ENCODE measurements around the gene SSC4D.

Gene SSC4D

DNA sequence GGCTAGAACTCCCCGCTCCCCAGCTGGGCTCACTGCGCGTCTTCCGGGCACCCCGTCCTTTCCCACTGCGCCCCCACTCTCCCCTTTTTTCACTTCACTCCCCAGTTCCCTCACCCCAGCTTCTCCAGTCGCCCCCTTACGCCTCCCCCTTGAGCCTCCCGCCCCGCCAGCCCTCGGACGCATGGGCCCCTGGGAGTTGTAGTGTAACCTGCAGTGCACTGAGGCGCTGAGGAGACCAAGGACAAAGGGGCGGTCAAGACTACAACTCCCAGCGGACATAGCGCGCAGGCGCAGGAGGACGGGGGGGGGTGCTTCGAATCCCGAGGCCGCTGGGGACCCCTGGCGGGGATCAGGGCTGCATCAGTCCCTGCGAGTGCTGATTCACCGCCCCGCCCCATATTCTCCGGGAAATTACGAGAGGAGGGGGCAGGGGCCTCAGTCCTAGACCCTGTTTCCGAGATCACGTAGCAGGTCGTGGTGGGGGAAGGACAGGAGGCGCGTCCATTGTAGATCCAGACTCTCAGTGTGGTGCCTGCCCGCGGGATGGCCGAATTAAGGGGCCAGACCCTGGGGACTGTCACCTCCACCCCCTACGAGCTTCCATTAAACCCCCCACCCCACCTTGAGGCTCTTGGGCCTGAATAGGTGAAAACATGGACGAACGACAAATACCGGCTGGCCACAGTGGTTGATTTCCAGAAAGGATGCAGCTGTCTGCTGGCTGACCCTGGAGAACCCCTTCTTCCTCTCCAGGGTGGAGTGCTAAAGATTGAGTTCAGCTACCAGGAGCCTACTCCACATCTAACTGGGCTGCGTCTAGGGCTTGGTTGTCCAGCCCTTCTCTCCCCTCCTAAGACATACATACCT lies 50.2 kb downstream of the SSC4D start:
- peak overlapping the region; percentile 89 for H3K4me3 ChIP-seq (ENCODE audit: low read depth, low read length)
- in situ Hi-C loops (cut with HindIII; ENCODE audit: low sequenced_read_pairs), result no loop called here
- TF ChIP-seq, protein P1, sequence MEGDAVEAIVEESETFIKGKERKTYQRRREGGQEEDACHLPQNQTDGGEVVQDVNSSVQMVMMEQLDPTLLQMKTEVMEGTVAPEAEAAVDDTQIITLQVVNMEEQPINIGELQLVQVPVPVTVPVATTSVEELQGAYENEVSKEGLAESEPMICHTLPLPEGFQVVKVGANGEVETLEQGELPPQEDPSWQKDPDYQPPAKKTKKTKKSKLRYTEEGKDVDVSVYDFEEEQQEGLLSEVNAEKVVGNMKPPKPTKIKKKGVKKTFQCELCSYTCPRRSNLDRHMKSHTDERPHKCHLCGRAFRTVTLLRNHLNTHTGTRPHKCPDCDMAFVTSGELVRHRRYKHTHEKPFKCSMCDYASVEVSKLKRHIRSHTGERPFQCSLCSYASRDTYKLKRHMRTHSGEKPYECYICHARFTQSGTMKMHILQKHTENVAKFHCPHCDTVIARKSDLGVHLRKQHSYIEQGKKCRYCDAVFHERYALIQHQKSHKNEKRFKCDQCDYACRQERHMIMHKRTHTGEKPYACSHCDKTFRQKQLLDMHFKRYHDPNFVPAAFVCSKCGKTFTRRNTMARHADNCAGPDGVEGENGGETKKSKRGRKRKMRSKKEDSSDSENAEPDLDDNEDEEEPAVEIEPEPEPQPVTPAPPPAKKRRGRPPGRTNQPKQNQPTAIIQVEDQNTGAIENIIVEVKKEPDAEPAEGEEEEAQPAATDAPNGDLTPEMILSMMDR (IDR thresholded peaks at IDR 0.05; ENCODE audit: low read depth, low read length), result peak; percentile 78
- peak; percentile 99 for DNase-seq (ENCODE audit: low read depth, low spot score)

GRCh38 chr7:76358481-76359110 lies 50.9 kb downstream of the SSC4D start, which contains the start of gene YWHAG:
Gene YWHAG (minus strand): TSS chr7:76358991. CDS start chr7:76358808, 183 bp downstream.
- in situ Hi-C loops (cut with HindIII; ENCODE audit: low sequenced_read_pairs), result no loop called here
- TF ChIP-seq, protein P1 (IDR thresholded peaks at IDR 0.05; ENCODE audit: low read depth, low read length), result no peak
- peak; percentile 88 for DNase-seq (ENCODE audit: low read depth, low spot score)
- peak within 1 kb of the TSS; percentile 89 for H3K4me3 ChIP-seq (ENCODE audit: low read depth, low read length)

DNA sequence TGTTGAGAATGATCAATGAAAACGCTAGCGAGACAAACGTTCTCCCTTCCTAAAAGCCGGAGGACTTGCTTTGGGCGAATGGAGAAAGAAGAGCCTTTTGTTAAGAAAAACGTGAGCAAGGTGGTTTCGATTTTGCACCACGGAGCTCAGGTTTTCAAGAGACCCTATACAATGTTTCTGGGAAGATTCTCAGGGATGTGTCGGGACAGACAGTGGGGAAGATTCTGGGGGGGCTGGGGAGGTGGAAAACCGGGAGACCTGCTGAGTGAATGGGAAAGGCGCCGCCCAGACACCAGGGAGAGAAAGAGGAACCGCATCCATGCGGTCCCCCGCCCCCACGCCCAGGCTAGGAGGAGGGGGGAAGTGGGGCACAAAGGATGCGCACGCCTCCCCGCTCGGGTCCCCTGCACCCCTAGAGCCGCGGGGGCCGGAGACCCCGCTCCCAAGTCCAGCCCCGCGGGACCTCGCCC lies 51.5 kb downstream of the SSC4D start:
- in situ Hi-C loops (cut with HindIII; ENCODE audit: low sequenced_read_pairs), result no loop called here
- H3K4me3 ChIP-seq (ENCODE audit: low read depth, low read length), result peak overlapping the region; percentile 89
- peak; percentile 46 for DNase-seq (ENCODE audit: low read depth, low spot score)
- TF ChIP-seq, protein P1 (IDR thresholded peaks at IDR 0.05; ENCODE audit: low read depth, low read length), result no peak

GRCh38 chr7:76357475-76358010 lies 52.0 kb downstream of the SSC4D start:
- DNase-seq (ENCODE audit: low read depth, low spot score), result no peak
- TF ChIP-seq, protein P1 (IDR thresholded peaks at IDR 0.05; ENCODE audit: low read depth, low read length), result no peak
- in situ Hi-C loops (cut with HindIII; ENCODE audit: low sequenced_read_pairs), result no loop called here
- peak overlapping the region; percentile 89 for H3K4me3 ChIP-seq (ENCODE audit: low read depth, low read length)

DNA sequence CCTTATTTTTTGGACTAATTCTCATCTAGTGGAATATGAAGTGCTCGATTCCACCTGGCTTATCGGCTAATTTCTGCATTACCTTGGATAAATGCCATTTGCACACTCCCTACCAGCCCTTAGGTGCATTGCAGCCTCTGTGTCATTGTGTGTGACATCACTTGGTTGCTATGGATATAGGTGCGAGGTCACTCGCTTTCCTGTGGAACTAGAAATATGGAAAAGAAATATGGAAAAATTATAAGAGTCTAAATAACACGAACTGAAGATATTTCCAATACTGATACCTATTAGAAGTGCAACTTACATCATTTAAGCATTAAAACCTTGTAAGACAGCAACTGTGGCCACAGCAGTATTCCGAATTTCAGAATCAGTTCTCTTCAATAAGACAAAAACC lies 52.7 kb downstream of the SSC4D start:
- peak overlapping the region; percentile 89 for H3K4me3 ChIP-seq (ENCODE audit: low read depth, low read length)
- TF ChIP-seq, protein P1 (IDR thresholded peaks at IDR 0.05; ENCODE audit: low read depth, low read length), result no peak
- DNase-seq (ENCODE audit: low read depth, low spot score), result peak; percentile 47
- in situ Hi-C loops (cut with HindIII; ENCODE audit: low sequenced_read_pairs), result no loop called here

- TF ChIP-seq, protein P1 (IDR thresholded peaks at IDR 0.05; ENCODE audit: low read depth, low read length), result no peak
- no peak overlapping the region for H3K4me3 ChIP-seq (ENCODE audit: low read depth, low read length)
- DNase-seq (ENCODE audit: low read depth, low spot score), result no peak
- in situ Hi-C loops (cut with HindIII; ENCODE audit: low sequenced_read_pairs), result no loop called here
These were observed 53.4 kb downstream of the SSC4D start for GRCh38 chr7:76356115-76356514.
